ENCODE results near the gene CRYBG3. TPM values are rescaled to one million over a fixed set of nuclear protein-coding genes. Genes with fewer than 3 reads are reported as not detected.

Gene CRYBG3
- total RNA-seq, 6 donors from 2014 or later = 19.7 to 32.7 (median 26.6) TPM

GRCh38 chr3:97940034-97940433 lies 118.2 kb downstream of the CRYBG3 start:
- no peak overlapping the region for H3K4me3 ChIP-seq
- no peak for ATAC-seq (ENCODE audit: low FRiP score in 2 of 2)
- H3K9me3 ChIP-seq = no peaks in the 10 kb centered on the region
- H3K27ac ChIP-seq = no peak overlapping the region
- TF ChIP-seq CTCF (IDR thresholded peaks at IDR 0.05) (peak in 2 of 6 experiments; percentile 17 to 24), POLR2AphosphoS5 (IDR thresholded peaks at IDR 0.05) (no peak)
- H3K27me3 ChIP-seq = no peaks in the 10 kb centered on the region
- DNase-seq = no peak
- H3K36me3 ChIP-seq = peaks cover 3 to 77% (median 15%) of the 10 kb centered on the region in 4 donors
- 54 to 64% methylated on average over 1 of the region's 1 CpG for WGBS, 2 donors
- no peaks in the 10 kb centered on the region for H3K4me1 ChIP-seq

GRCh38 chr3:97942801-97943546 lies 121.2 kb downstream of the CRYBG3 start:
- TF ChIP-seq EP300 (IDR thresholded peaks at IDR 0.05) = no peak
- TF ChIP-seq POLR2AphosphoS5 (IDR thresholded peaks at IDR 0.05) = no peak
- TF ChIP-seq POLR2A (IDR thresholded peaks at IDR 0.05) = no peak
- no peak for TF ChIP-seq CTCF (IDR thresholded peaks at IDR 0.05)
- 73 to 74% methylated on average over 4 of the region's 4 CpGs for WGBS, 2 donors
- Histone ChIP-seq H3K4me1 (no peaks in the 10 kb centered on the region), H3K9me3 (no peaks in the 10 kb centered on the region), H3K27ac (no peak overlapping the region), H3K27me3 (no peaks in the 10 kb centered on the region), H3K4me3 (no peak overlapping the region), H3K36me3 (peaks cover 6 to 78% (median 20%) of the 10 kb centered on the region in 4 donors)
- no peak for ATAC-seq (ENCODE audit: low FRiP score in 2 of 2)
- DNase-seq = no peak

GRCh38 chr3:97948351-97949109 lies 126.7 kb downstream of the CRYBG3 start:
- no peaks in the 10 kb centered on the region for H3K27me3 ChIP-seq
- DNase-seq (no peak), ATAC-seq (ENCODE audit: low FRiP score in 2 of 2) (no peak)
- no peak overlapping the region for H3K27ac ChIP-seq
- peaks cover 0 to 11% (median 0%) of the 10 kb centered on the region in 4 donors for H3K4me1 ChIP-seq
- H3K36me3 ChIP-seq = peaks cover 6 to 80% (median 32%) of the 10 kb centered on the region in 4 donors
- H3K9me3 ChIP-seq = no peaks in the 10 kb centered on the region
- no peak overlapping the region for H3K4me3 ChIP-seq
- TF ChIP-seq EP300 (IDR thresholded peaks at IDR 0.05) (no peak), POLR2A (IDR thresholded peaks at IDR 0.05) (no peak), CTCF (IDR thresholded peaks at IDR 0.05) (no peak), POLR2AphosphoS5 (IDR thresholded peaks at IDR 0.05) (no peak)
- 90 to 95% methylated on average over 5 of the region's 5 CpGs for WGBS, 2 donors

- WGBS, 2 donors = 89 to 92% methylated on average over 2 of the region's 2 CpGs
- ATAC-seq (ENCODE audit: low FRiP score in 2 of 2) = no peak
- TF ChIP-seq POLR2AphosphoS5 (IDR thresholded peaks at IDR 0.05) = no peak
- no peak for TF ChIP-seq POLR2A (IDR thresholded peaks at IDR 0.05)
- no peak for TF ChIP-seq CTCF (IDR thresholded peaks at IDR 0.05)
- TF ChIP-seq EP300 (IDR thresholded peaks at IDR 0.05) = no peak
- Histone ChIP-seq H3K9me3 (no peaks in the 10 kb centered on the region), H3K4me3 (no peak overlapping the region), H3K27me3 (no peaks in the 10 kb centered on the region), H3K4me1 (peaks cover 0 to 11% (median 0%) of the 10 kb centered on the region in 4 donors), H3K36me3 (peaks cover 6 to 80% (median 32%) of the 10 kb centered on the region in 4 donors), H3K27ac (no peak overlapping the region)
- DNase-seq = no peak
Observed at GRCh38 chr3:97949110-97949485, 127.3 kb downstream of the CRYBG3 start.

All from upper lobe of left lung (tissue), 6 donors.